ENCODE measurements around the gene CD53. TPM values are rescaled to one million over a fixed set of nuclear protein-coding genes. Genes with fewer than 3 reads are reported as not detected.

CD53 gene
- total and polyA plus RNA-seq, 9 of the 15 experiments (the other 6 are each of a cell fraction or from before 2014, with no cell fraction given): 63.5 to 220 (median 131) TPM

- TF ChIP-seq GTF3C2 (IDR thresholded peaks at IDR 0.05; ENCODE audit: borderline replicate concordance, extremely low read depth, insufficient read length) (no peak), CREM (IDR thresholded peaks at IDR 0.05; ENCODE audit: low read depth) (no peak; the same call in 1 of the 2 replicates), NFE2 (IDR thresholded peaks at IDR 0.05; ENCODE audit: low read depth) (peak; percentile 100), SMARCE1 (IDR thresholded peaks at IDR 0.05) (peak; percentile 94), NR3C1 (CRISPR knock-in tag; IDR thresholded peaks at IDR 0.05) (no peak), SIN3B (IDR thresholded peaks at IDR 0.05; ENCODE audit: low read depth) (no peak), L3MBTL2 (IDR thresholded peaks at IDR 0.05) (peak; percentile 69), ZNF431 (CRISPR knock-in tag; IDR thresholded peaks at IDR 0.05) (no peak), KDM1A (IDR thresholded peaks at IDR 0.05) (peak; percentile 8 to 57; a peak in 2 of 4 replicates), ZNF384 (IDR thresholded peaks at IDR 0.05; ENCODE audit: low read depth, low read length) (peak; percentile 56), ZNF175 (CRISPR knock-in tag; IDR thresholded peaks at IDR 0.05; ENCODE audit: low read depth) (peak; percentile 61; the same call in 1 of the 2 replicates), ZNF408 (CRISPR knock-in tag; IDR thresholded peaks at IDR 0.05; ENCODE audit: low read depth) (no peak), HMGN3 (IDR thresholded peaks at IDR 0.05; ENCODE audit: borderline replicate concordance, extremely low read depth, insufficient read length, low read depth, low read length) (no peak), ZNF584 (CRISPR knock-in tag; IDR thresholded peaks at IDR 0.05; ENCODE audit: low read depth) (no peak), TFAM (CRISPR knock-in tag; conservative IDR thresholded peaks at IDR 0.05) (no peak), DLX4 (CRISPR knock-in tag; IDR thresholded peaks at IDR 0.05) (no peak), PHB (CRISPR knock-in tag; IDR thresholded peaks at IDR 0.05) (no peak), MTA3 (IDR thresholded peaks at IDR 0.05; ENCODE audit: borderline replicate concordance) (peak; percentile 90), TCF7 (IDR thresholded peaks at IDR 0.05; ENCODE audit: borderline replicate concordance) (no peak), ARNT (IDR thresholded peaks at IDR 0.05) (no peak; a peak in 1 of 4 replicates), MAZ (CRISPR knock-in tag; conservative IDR thresholded peaks at IDR 0.05 in 1 of 2, IDR thresholded peaks at IDR 0.05 in 1 of 2) (no peak), XRCC3 (IDR thresholded peaks at IDR 0.05) (no peak), SETDB1 (IDR thresholded peaks at IDR 0.05; ENCODE audit: low read length) (no peak), SAP30 (IDR thresholded peaks at IDR 0.05; ENCODE audit: borderline replicate concordance, insufficient read depth, low read depth, low read length, poor library complexity, severe bottlenecking) (no peak), CGGBP1 (CRISPR knock-in tag; IDR thresholded peaks at IDR 0.05) (no peak), ZNF217 (CRISPR knock-in tag; IDR thresholded peaks at IDR 0.05) (no peak), ZNF133 (CRISPR knock-in tag; IDR thresholded peaks at IDR 0.05) (0 out of 2 replicates have a peak, but pooled peaks have one; percentile 36), RBM22 (IDR thresholded peaks at IDR 0.05; ENCODE audit: low read depth, low read length, poor library complexity, severe bottlenecking) (no peak)
Measured at GRCh38 chr1:110916669-110917306, 43.8 kb downstream of the CD53 start (continued).

Data from K562 (cell line).